Breast epithelium (tissue), 4 donors: Measurements from ENCODE around the gene DYNC1H1. TPM values are rescaled to one million over a fixed set of nuclear protein-coding genes. Genes with fewer than 3 reads are reported as not detected.

Experiments
- DNase-seq, 2 donors: peaks; one replicate each; pipeline ENCODE4 v3.0.0-alpha.2; 2019; ENCODE audit warnings: low spot score in 2 of 2
- H3K27ac ChIP-seq, 2 donors: fragments of 200-600 bp; sonication (generic) in 1 of 2; one replicate each; pipeline ENCODE4 v1.5.1; 2016 to 2019; ENCODE audit warnings: mild to moderate bottlenecking in 1 of 2
- H3K27me3 ChIP-seq, 2 donors: fragments of 200-600 bp; sonication (generic) in 1 of 2; one replicate each; pipeline versions ENCODE4 v1.5.1 to v1.6.0; 2017 to 2019; ENCODE audit warnings: control low read depth in 1 of 2, mild to moderate bottlenecking in 1 of 2
- H3K36me3 ChIP-seq: fragments of 200-600 bp; one replicate; pipeline ENCODE4 v1.5.1; 2019
- H3K4me1 ChIP-seq, 2 donors: fragments of 200-600 bp; sonication (generic); one replicate each; pipeline ENCODE4 v1.5.1; 2016 to 2019; ENCODE audit warnings: control low read depth in 1 of 2
- H3K4me3 ChIP-seq, 3 donors: fragments of 200-600 bp; sonication (generic); 1 replicate in 2 of 3; 2 replicates in 1 of 3; pipeline ENCODE4 v1.5.1; 2016 to 2019; ENCODE audit warnings: mild to moderate bottlenecking in 3 of 3, moderate library complexity in 2 of 3
- H3K9me3 ChIP-seq, 2 donors: fragments of 200-600 bp; sonication (generic) in 1 of 2; one replicate each; pipeline ENCODE4 v1.5.1; 2016 to 2019; ENCODE audit warnings: control low read depth in 1 of 2
- CTCF ChIP-seq, 3 donors: fragments of 450-650 bp; IDR thresholded peaks; one replicate each; pipeline ENCODE4 v1.5.1; 2016 to 2017; ENCODE audit warnings: antibody characterized with exemption in 3 of 3, mild to moderate bottlenecking in 3 of 3, moderate library complexity in 3 of 3
- POLR2A ChIP-seq: fragments of 450-650 bp; IDR thresholded peaks from one replicate; pipeline ENCODE4 v1.6.1; 2016; ENCODE audit warnings: antibody characterized with exemption, mild to moderate bottlenecking, moderate library complexity
- POLR2AphosphoS5 ChIP-seq, 3 donors: sonication (generic); formaldehyde crosslinking; IDR thresholded peaks; one replicate each; pipeline ENCODE4 v1.6.1; 2017; ENCODE audit warnings: antibody characterized with exemption in 3 of 3
- intact Hi-C: fragments of 100-400 bp; cut with DNase I; formaldehyde crosslinking; loops from one replicate; pipeline ENCODE4 v1.15.1; 2023; ENCODE audit warnings: low total_unique reads
- total RNA-seq, 3 donors: library from RNA; depleted of rRNA; stranded (reverse); fragments of >200 nt; gene quantifications; one replicate each; pipeline ENCODE4 v1.1.0, GENCODE V29; 2016

The DYNC1H1 gene
- total RNA-seq, 3 donors from 2014 or later, result 355 to 424 (median 391) TPM

- H3K4me3 ChIP-seq, result no peak overlapping the region
- DNase-seq, result peak; percentile 40 to 71
- H3K9me3 ChIP-seq, result no peaks in the 10 kb centered on the region
- TF ChIP-seq POLR2A (no peak), CTCF (IDR thresholded peaks at IDR 0.05) (no peak), POLR2AphosphoS5 (IDR thresholded peaks at IDR 0.05) (peak in 2 of 3 donors; percentile 16 to 52)
- peak overlapping the region; percentile 80 to 82 for H3K27ac ChIP-seq
- no peaks in the 10 kb centered on the region for H3K4me1 ChIP-seq
- no peaks in the 10 kb centered on the region for H3K36me3 ChIP-seq
- no peaks in the 10 kb centered on the region for H3K27me3 ChIP-seq
- intact Hi-C loops, result no loop called here
Measured at GRCh38 chr14:102097441-102098135, 133.2 kb downstream of the DYNC1H1 start.

- H3K4me3 ChIP-seq, result no peak overlapping the region
- H3K36me3 ChIP-seq, result no peaks in the 10 kb centered on the region
- no peak overlapping the region for H3K27ac ChIP-seq
- TF ChIP-seq POLR2A (no peak), CTCF (IDR thresholded peaks at IDR 0.05) (no peak), POLR2AphosphoS5 (IDR thresholded peaks at IDR 0.05) (no peak)
- H3K9me3 ChIP-seq, result no peaks in the 10 kb centered on the region
- no peaks in the 10 kb centered on the region for H3K27me3 ChIP-seq
- intact Hi-C loops, result no loop called here
- DNase-seq, result no peak
- H3K4me1 ChIP-seq, result no peaks in the 10 kb centered on the region
Measured at GRCh38 chr14:102103062-102103695, 138.8 kb downstream of the DYNC1H1 start.

- Histone ChIP-seq H3K4me1 (no peaks in the 10 kb centered on the region), H3K36me3 (no peaks in the 10 kb centered on the region), H3K27me3 (no peaks in the 10 kb centered on the region), H3K4me3 (no peak overlapping the region), H3K27ac (no peak overlapping the region), H3K9me3 (no peaks in the 10 kb centered on the region)
- no peak for TF ChIP-seq POLR2A
- no peak for DNase-seq
- intact Hi-C loops, result no loop called here
Measured at GRCh38 chr14:102105369-102105768, 141.0 kb downstream of the DYNC1H1 start.

Other genes with a start within 250 kb of the DYNC1H1 start
- gene PPP2R5C, start 202.9 kb upstream of the DYNC1H1 start, total RNA-seq, result 100 to 1,000 TPM in 2 of 3 donors, 10 to 100 TPM in 1; 90.5 to 105 (median 102) TPM
- gene HSP90AA1, start 122.5 kb downstream of the DYNC1H1 start, total RNA-seq, result 100 to 1,000 TPM; 467 to 860 (median 474) TPM
- gene WDR20, start 175.3 kb downstream of the DYNC1H1 start, total RNA-seq, result 10 to 100 TPM; 19.5 to 42.0 (median 24.6) TPM